Measurements from ENCODE around the gene TRIM17. TPM values are rescaled to one million over a fixed set of nuclear protein-coding genes. Genes with fewer than 3 reads are reported as not detected.

The TRIM17 gene
- total and polyA plus RNA-seq, 5 experiments from 2014 or later: 0.39 to 3.1 (median 0.62) TPM

GRCh38 chr1:228365271-228366061 is 51.2 kb downstream of the TRIM17 start:
- ATAC-seq (no peak), DNase-seq (peak in 1 of 10 donors; percentile 54)
- Mint-ChIP-seq H3K36me3 (no peaks in the 10 kb centered on the region), H3K9me3 (no peaks in the 10 kb centered on the region), H3K4me3 (no peak overlapping the region), H3K27me3 (no peaks in the 10 kb centered on the region), H3K27ac (no peak overlapping the region), H3K4me1 (no peaks in the 10 kb centered on the region)
- POLR2A ChIA-PET: interaction anchor here (0.5 kb wide), 1 partner anchor 41 kb away, joined by 3 read pairs; no protein-coding TSS in a partner anchor

- peak in 1 of 10 donors; percentile 49 for DNase-seq
- POLR2A ChIA-PET: no interaction called here
- Mint-ChIP-seq H3K4me3 (no peak overlapping the region), H3K27ac (no peak overlapping the region), H3K27me3 (no peaks in the 10 kb centered on the region), H3K4me1 (no peaks in the 10 kb centered on the region), H3K36me3 (no peaks in the 10 kb centered on the region), H3K9me3 (no peaks in the 10 kb centered on the region)
- ATAC-seq: no peak
Observed at GRCh38 chr1:228364706-228365213, 51.9 kb downstream of the TRIM17 start.

- no peaks in the 10 kb centered on the region for H3K36me3 Mint-ChIP-seq
- DNase-seq: peak in 1 of 10 donors; percentile 58
Observed at GRCh38 chr1:228364068-228364705, 52.5 kb downstream of the TRIM17 start.

GRCh38 chr1:228363686-228364067 is 53.0 kb downstream of the TRIM17 start:
- H3K27me3 Mint-ChIP-seq: no peaks in the 10 kb centered on the region
- H3K27ac Mint-ChIP-seq: no peak overlapping the region
- POLR2A ChIA-PET: interaction anchor here (0.6 kb wide), 1 partner anchor 20 kb away, joined by 3 read pairs; no protein-coding TSS in a partner anchor
- no peaks in the 10 kb centered on the region for H3K4me1 Mint-ChIP-seq
- DNase-seq: peak in 1 of 10 donors; percentile 26
- H3K36me3 Mint-ChIP-seq: no peaks in the 10 kb centered on the region
- no peaks in the 10 kb centered on the region for H3K9me3 Mint-ChIP-seq
- H3K4me3 Mint-ChIP-seq: no peak overlapping the region
- no peak for ATAC-seq

More at GRCh38 chr1:228364068-228364705, 52.5 kb downstream of the TRIM17 start:
- Mint-ChIP-seq H3K27me3 (no peaks in the 10 kb centered on the region), H3K4me3 (no peak overlapping the region), H3K27ac (no peak overlapping the region), H3K4me1 (no peaks in the 10 kb centered on the region), H3K9me3 (no peaks in the 10 kb centered on the region)
- ATAC-seq: no peak
- POLR2A ChIA-PET: no interaction called here

GRCh38 chr1:228362884-228363450 is 53.7 kb downstream of the TRIM17 start:
- H3K27ac Mint-ChIP-seq: peak overlapping the region in 1 of 10 donors; percentile 44
- peaks cover 0 to 2% (median 0%) of the 10 kb centered on the region in 4 donors for H3K4me1 Mint-ChIP-seq
- H3K27me3 Mint-ChIP-seq: no peaks in the 10 kb centered on the region
- H3K9me3 Mint-ChIP-seq: no peaks in the 10 kb centered on the region
- POLR2A ChIA-PET: interaction anchor here (0.6 kb wide), 1 partner anchor 21 kb away, joined by 3 read pairs; no protein-coding TSS in a partner anchor
- H3K36me3 Mint-ChIP-seq: no peaks in the 10 kb centered on the region
- no peak for ATAC-seq
- DNase-seq: peak in 1 of 10 donors; percentile 15
- no peak overlapping the region for H3K4me3 Mint-ChIP-seq

- H3K9me3 Mint-ChIP-seq: no peaks in the 10 kb centered on the region
- H3K4me3 Mint-ChIP-seq: no peak overlapping the region
- POLR2A ChIA-PET: no interaction called here
- ATAC-seq (no peak), DNase-seq (peak in 1 of 10 donors; percentile 53)
- no peaks in the 10 kb centered on the region for H3K27me3 Mint-ChIP-seq
- no peaks in the 10 kb centered on the region for H3K36me3 Mint-ChIP-seq
- no peak overlapping the region for H3K27ac Mint-ChIP-seq
- H3K4me1 Mint-ChIP-seq: peaks cover 0 to 2% (median 0%) of the 10 kb centered on the region in 4 donors
Observed at GRCh38 chr1:228362141-228362883, 54.3 kb downstream of the TRIM17 start.

GRCh38 chr1:228361314-228362140 is 55.1 kb downstream of the TRIM17 start:
- H3K27me3 Mint-ChIP-seq: no peaks in the 10 kb centered on the region
- DNase-seq (peak in 1 of 10 donors; percentile 52), ATAC-seq (no peak)
- POLR2A ChIA-PET: no interaction called here
- no peak overlapping the region for H3K27ac Mint-ChIP-seq
- no peak overlapping the region for H3K4me3 Mint-ChIP-seq
- peaks cover 0 to 2% (median 0%) of the 10 kb centered on the region in 4 donors for H3K4me1 Mint-ChIP-seq
- no peaks in the 10 kb centered on the region for H3K36me3 Mint-ChIP-seq
- H3K9me3 Mint-ChIP-seq: no peaks in the 10 kb centered on the region

GRCh38 chr1:228360533-228361313 is 55.9 kb downstream of the TRIM17 start:
- no peak overlapping the region for H3K4me3 Mint-ChIP-seq
- no peaks in the 10 kb centered on the region for H3K36me3 Mint-ChIP-seq
- no peaks in the 10 kb centered on the region for H3K9me3 Mint-ChIP-seq
- ATAC-seq: no peak
- POLR2A ChIA-PET: no interaction called here
- no peak for DNase-seq
- peaks cover 0 to 2% (median 0%) of the 10 kb centered on the region in 4 donors for H3K4me1 Mint-ChIP-seq
- H3K27ac Mint-ChIP-seq: no peak overlapping the region
- no peaks in the 10 kb centered on the region for H3K27me3 Mint-ChIP-seq

GRCh38 chr1:228359613-228360532 is 56.8 kb downstream of the TRIM17 start:
- Mint-ChIP-seq H3K27me3 (no peaks in the 10 kb centered on the region), H3K4me3 (no peak overlapping the region), H3K9me3 (no peaks in the 10 kb centered on the region), H3K4me1 (peaks cover 0 to 2% (median 0%) of the 10 kb centered on the region in 4 donors), H3K27ac (peak overlapping the region in 1 of 10 donors; percentile 53), H3K36me3 (no peaks in the 10 kb centered on the region)
- POLR2A ChIA-PET: no interaction called here
- no peak for DNase-seq
- ATAC-seq: no peak

GRCh38 chr1:228358764-228359612 is 57.7 kb downstream of the TRIM17 start:
- Mint-ChIP-seq H3K4me1 (peaks cover 0 to 2% (median 0%) of the 10 kb centered on the region in 4 donors), H3K9me3 (no peaks in the 10 kb centered on the region), H3K4me3 (no peak overlapping the region), H3K27me3 (no peaks in the 10 kb centered on the region), H3K27ac (peak overlapping the region in 2 of 10 donors; percentile 15 to 20), H3K36me3 (no peaks in the 10 kb centered on the region)
- POLR2A ChIA-PET: no interaction called here
- DNase-seq (no peak), ATAC-seq (no peak)
